Right atrium auricular region (tissue), 2 donors: ENCODE results near the gene ATRAID. TPM values are rescaled to one million over a fixed set of nuclear protein-coding genes. Genes with fewer than 3 reads are reported as not detected.

Source experiments
- DNase-seq: peaks from one replicate; pipeline ENCODE4 v3.0.0-alpha.2; 2019; ENCODE audit warnings: low spot score
- H3K27ac ChIP-seq, 2 donors: fragments of 200-600 bp; sonication (generic); 1 replicate in 1 of 2; 2 replicates in 1 of 2; pipeline ENCODE4 v1.5.1; 2016 to 2019
- H3K27me3 ChIP-seq, 2 donors: fragments of 200-600 bp; sonication (generic); one replicate each; pipeline versions ENCODE4 v1.5.1 to v1.6.0; 2017 to 2019
- H3K36me3 ChIP-seq: fragments of 200-600 bp; sonication (generic); one replicate; pipeline ENCODE4 v1.5.1; 2016
- H3K4me1 ChIP-seq, 2 donors: fragments of 200-600 bp; sonication (generic); one replicate each; pipeline versions ENCODE4 v1.5.1 to v1.6.0; 2017 to 2019
- H3K4me3 ChIP-seq, 2 donors: fragments of 200-600 bp; sonication (generic); 1 replicate in 1 of 2; 2 replicates in 1 of 2; pipeline ENCODE4 v1.5.1; 2017 to 2019; ENCODE audit warnings: mild to moderate bottlenecking in 1 of 2, moderate library complexity in 1 of 2
- H3K9me3 ChIP-seq, 2 donors: fragments of 200-600 bp; sonication (generic); one replicate each; pipeline ENCODE4 v1.5.1; 2019
- total RNA-seq, 2 donors: library from RNA; depleted of rRNA; stranded (reverse); fragments of >200 nt; gene quantifications; one replicate each; pipeline ENCODE4 v1.1.0, GENCODE V29; 2016
- TF ChIP-seq, protein P1 (sequence below), 2 donors: fragments of 200-600 bp; sonication (generic); IDR thresholded peaks; one replicate each; pipeline ENCODE4 v1.5.1; 2019; ENCODE audit warnings: antibody characterized with exemption in 2 of 2

ATRAID gene
- total RNA-seq, 2 donors from 2014 or later: 193 TPM

DNA sequence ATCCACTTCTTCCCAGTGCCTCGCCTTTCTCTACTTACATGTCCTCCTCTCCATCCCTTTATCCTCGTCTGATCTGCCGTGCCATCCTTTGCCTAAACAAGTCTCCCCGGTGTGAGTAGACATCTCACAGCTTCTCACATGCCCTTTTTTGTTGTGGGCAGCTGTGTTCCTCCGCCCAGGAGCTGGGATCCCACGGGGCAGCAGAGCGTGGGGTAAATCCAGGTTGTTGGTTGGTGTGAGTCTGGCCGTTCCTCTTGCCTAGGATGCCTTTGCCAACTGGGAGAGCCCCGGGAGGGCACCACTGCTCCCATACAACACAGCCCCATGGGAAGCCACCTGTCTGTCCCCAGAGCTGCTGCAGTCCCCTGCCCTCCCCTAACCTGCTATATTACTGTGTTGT lies 28.6 kb downstream of the ATRAID start:
- TF ChIP-seq, protein P1, sequence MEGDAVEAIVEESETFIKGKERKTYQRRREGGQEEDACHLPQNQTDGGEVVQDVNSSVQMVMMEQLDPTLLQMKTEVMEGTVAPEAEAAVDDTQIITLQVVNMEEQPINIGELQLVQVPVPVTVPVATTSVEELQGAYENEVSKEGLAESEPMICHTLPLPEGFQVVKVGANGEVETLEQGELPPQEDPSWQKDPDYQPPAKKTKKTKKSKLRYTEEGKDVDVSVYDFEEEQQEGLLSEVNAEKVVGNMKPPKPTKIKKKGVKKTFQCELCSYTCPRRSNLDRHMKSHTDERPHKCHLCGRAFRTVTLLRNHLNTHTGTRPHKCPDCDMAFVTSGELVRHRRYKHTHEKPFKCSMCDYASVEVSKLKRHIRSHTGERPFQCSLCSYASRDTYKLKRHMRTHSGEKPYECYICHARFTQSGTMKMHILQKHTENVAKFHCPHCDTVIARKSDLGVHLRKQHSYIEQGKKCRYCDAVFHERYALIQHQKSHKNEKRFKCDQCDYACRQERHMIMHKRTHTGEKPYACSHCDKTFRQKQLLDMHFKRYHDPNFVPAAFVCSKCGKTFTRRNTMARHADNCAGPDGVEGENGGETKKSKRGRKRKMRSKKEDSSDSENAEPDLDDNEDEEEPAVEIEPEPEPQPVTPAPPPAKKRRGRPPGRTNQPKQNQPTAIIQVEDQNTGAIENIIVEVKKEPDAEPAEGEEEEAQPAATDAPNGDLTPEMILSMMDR (IDR thresholded peaks at IDR 0.05): no peak
- no peaks in the 10 kb centered on the region for H3K9me3 ChIP-seq
- DNase-seq: no peak
- no peak overlapping the region for H3K4me3 ChIP-seq
- H3K4me1 ChIP-seq: peaks cover 0 to 12% of the 10 kb centered on the region in 2 donors
- peaks cover 73% of the 10 kb centered on the region for H3K36me3 ChIP-seq
- no peaks in the 10 kb centered on the region for H3K27me3 ChIP-seq
- H3K27ac ChIP-seq: no peak overlapping the region

DNA sequence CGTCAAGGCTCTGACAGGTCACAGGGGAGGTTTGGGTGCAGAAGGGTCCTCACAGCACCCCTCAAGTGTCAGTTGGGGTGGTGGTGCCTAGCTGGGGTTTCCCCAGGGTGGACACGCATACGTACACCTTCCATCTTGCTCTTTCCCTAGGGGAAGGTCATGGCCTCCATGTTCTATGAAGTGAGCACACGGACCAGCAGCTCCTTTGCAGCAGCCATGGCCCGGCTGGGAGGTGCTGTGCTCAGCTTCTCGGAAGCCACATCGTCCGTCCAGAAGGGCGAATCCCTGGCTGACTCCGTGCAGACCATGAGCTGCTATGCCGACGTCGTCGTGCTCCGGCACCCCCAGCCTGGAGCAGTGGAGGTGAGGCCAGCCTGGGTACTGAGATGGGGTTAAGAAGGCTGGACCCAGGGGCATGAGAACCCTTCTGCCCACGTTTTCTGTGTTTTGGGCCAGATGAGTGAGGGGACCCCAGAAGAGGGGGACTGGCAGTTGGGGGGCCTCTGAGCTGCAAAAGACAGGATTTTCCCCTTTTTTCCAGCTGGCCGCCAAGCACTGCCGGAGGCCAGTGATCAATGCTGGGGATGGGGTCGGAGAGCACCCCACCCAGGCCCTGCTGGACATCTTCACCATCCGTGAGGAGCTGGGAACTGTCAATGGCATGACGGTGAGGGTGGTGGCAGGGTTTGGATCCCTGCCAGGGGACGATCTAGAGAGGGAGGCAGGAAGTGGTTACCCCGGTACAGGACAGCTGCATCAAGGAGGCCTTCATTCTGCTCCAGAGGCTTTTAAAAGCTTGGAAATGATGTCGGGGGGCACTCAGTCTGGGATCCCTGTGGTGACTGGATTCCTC lies 30.1 kb downstream of the ATRAID start:
- H3K36me3 ChIP-seq: peaks cover 58% of the 10 kb centered on the region
- no peaks in the 10 kb centered on the region for H3K27me3 ChIP-seq
- H3K27ac ChIP-seq: no peak overlapping the region
- H3K4me1 ChIP-seq: peaks cover 0 to 19% of the 10 kb centered on the region in 2 donors
- H3K9me3 ChIP-seq: no peaks in the 10 kb centered on the region
- no peak overlapping the region for H3K4me3 ChIP-seq
- TF ChIP-seq, protein P1 (IDR thresholded peaks at IDR 0.05): no peak
- DNase-seq: no peak

- peak overlapping the region; percentile 36 to 80 for H3K27ac ChIP-seq
- H3K4me3 ChIP-seq: no peak overlapping the region
- DNase-seq: no peak
- no peaks in the 10 kb centered on the region for H3K9me3 ChIP-seq
- peaks cover 52% of the 10 kb centered on the region for H3K36me3 ChIP-seq
- peaks cover 0 to 19% of the 10 kb centered on the region in 2 donors for H3K4me1 ChIP-seq
- TF ChIP-seq, protein P1 (IDR thresholded peaks at IDR 0.05): no peak
- no peaks in the 10 kb centered on the region for H3K27me3 ChIP-seq
Observed at GRCh38 chr2:27242614-27242951, 30.7 kb downstream of the ATRAID start.

DNA sequence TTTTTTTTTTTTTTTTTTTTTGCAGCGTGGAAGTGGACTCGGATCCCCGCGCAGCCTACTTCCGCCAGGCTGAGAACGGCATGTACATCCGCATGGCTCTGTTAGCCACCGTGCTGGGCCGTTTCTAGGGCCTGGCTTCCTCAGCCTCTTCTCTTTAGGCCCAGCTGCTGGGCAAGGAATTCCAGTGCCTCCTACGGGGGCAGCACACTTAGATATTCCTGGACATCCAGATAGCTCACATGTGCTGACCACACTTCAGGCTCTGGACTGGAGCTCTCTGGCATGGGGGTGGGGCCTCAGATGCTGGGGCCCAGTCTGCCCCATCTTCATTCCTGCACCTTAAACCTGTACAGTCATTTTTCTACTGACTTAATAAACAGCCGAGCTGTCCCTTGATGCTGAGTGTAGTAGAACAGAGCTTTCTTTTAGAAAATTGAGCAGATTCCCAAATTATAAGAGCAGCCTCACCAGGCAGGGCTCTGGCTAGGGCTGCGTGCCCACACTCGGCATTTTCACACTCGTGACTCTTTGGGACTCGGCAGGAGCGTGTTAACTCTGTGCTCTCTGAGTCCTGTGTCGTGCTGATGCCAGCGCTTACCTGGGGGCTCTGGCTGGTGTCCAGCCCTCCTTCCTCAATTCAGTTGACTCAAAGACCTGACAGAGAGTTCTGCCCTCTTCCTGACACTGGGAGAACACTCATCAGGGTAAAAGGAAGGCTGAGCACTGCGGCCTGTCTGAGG lies 31.7 kb downstream of the ATRAID start:
- DNase-seq: no peak
- H3K27ac ChIP-seq: peak overlapping the region; percentile 36 to 80
- H3K4me3 ChIP-seq: no peak overlapping the region
- H3K4me1 ChIP-seq: peaks cover 0 to 19% of the 10 kb centered on the region in 2 donors
- H3K9me3 ChIP-seq: no peaks in the 10 kb centered on the region
- TF ChIP-seq, protein P1 (IDR thresholded peaks at IDR 0.05): no peak
- H3K27me3 ChIP-seq: no peaks in the 10 kb centered on the region
- H3K36me3 ChIP-seq: peaks cover 43% of the 10 kb centered on the region

- Histone ChIP-seq H3K27ac (peak overlapping the region in 1 of 2 donors; percentile 16), H3K27me3 (no peaks in the 10 kb centered on the region)
- no peak for DNase-seq
Observed at GRCh38 chr2:27245116-27245515, 33.3 kb downstream of the ATRAID start.

More at GRCh38 chr2:27245116-27245515, 33.3 kb downstream of the ATRAID start:
- H3K36me3 ChIP-seq: peaks cover 27% of the 10 kb centered on the region
- no peak overlapping the region for H3K4me3 ChIP-seq
- H3K4me1 ChIP-seq: peaks cover 0 to 23% of the 10 kb centered on the region in 2 donors
- no peaks in the 10 kb centered on the region for H3K9me3 ChIP-seq
- TF ChIP-seq, protein P1 (IDR thresholded peaks at IDR 0.05): no peak
